ENCODE measurements around the gene LRFN3.

Gene LRFN3

GRCh38 chr19:35894342-35894741 is 41.8 kb upstream of the LRFN3 start:
- H3K27ac ChIP-seq = no peak overlapping the region
- TF ChIP-seq CTCF (IDR thresholded peaks at IDR 0.05) = no peak
- no peak overlapping the region for H3K4me3 ChIP-seq
- no peak for DNase-seq (ENCODE audit: low spot score)

GRCh38 chr19:35895911-35896642 is 40.1 kb upstream of the LRFN3 start:
- TF ChIP-seq CTCF (IDR thresholded peaks at IDR 0.05) = no peak
- no peak overlapping the region for H3K27ac ChIP-seq
- no peak overlapping the region for H3K4me3 ChIP-seq
- no peak for DNase-seq (ENCODE audit: low spot score)

GRCh38 chr19:35896643-35897040 is 39.5 kb upstream of the LRFN3 start:
- Histone ChIP-seq H3K4me3 (no peak overlapping the region), H3K27ac (no peak overlapping the region)
- no peak for TF ChIP-seq CTCF (IDR thresholded peaks at IDR 0.05)
- no peak for DNase-seq (ENCODE audit: low spot score)

- no peak for TF ChIP-seq CTCF (IDR thresholded peaks at IDR 0.05)
- no peak for DNase-seq (ENCODE audit: low spot score)
- peak overlapping the region; percentile 82 for H3K4me3 ChIP-seq
- no peak overlapping the region for H3K27ac ChIP-seq
These were observed 38.3 kb upstream of the LRFN3 start for GRCh38 chr19:35897706-35898451.

- Histone ChIP-seq H3K27ac (peak overlapping the region; percentile 58 to 91), H3K4me3 (peak overlapping the region; percentile 82)
- no peak for DNase-seq (ENCODE audit: low spot score)
- no peak for TF ChIP-seq CTCF (IDR thresholded peaks at IDR 0.05)
These were observed 37.7 kb upstream of the LRFN3 start for GRCh38 chr19:35898499-35898809.

- Histone ChIP-seq H3K4me3 (peak overlapping the region; percentile 82), H3K27ac (peak overlapping the region; percentile 58 to 91)
- no peak for TF ChIP-seq CTCF (IDR thresholded peaks at IDR 0.05)
- DNase-seq (ENCODE audit: low spot score) = no peak
These were observed 36.5 kb upstream of the LRFN3 start for GRCh38 chr19:35899547-35900214.
